Gastrocnemius medialis (tissue), 4 donors: ENCODE measurements around the gene ADAMTS2.

Experiments
- POLR2A ChIP-seq, 2 donors: fragments of 450-650 bp; IDR thresholded peaks; one replicate each; pipeline ENCODE4 v1.6.1; 2017; ENCODE audit warnings: antibody characterized with exemption in 2 of 2, mild to moderate bottlenecking in 2 of 2, moderate library complexity in 2 of 2
- TF ChIP-seq, protein P1 (sequence below), 5 experiments: fragments of 450-650 bp in 3 of 5; fragments of 200-600 bp in 2 of 5; sonication (generic) in 2 of 5; IDR thresholded peaks in 4 of 5; conservative IDR thresholded peaks in 1 of 5; 1 replicate in 4 of 5; 2 replicates in 1 of 5; pipeline ENCODE4 v1.5.1; 2016 to 2019; ENCODE audit warnings: antibody characterized with exemption in 5 of 5, mild to moderate bottlenecking in 3 of 5, moderate library complexity in 3 of 5

DNA sequence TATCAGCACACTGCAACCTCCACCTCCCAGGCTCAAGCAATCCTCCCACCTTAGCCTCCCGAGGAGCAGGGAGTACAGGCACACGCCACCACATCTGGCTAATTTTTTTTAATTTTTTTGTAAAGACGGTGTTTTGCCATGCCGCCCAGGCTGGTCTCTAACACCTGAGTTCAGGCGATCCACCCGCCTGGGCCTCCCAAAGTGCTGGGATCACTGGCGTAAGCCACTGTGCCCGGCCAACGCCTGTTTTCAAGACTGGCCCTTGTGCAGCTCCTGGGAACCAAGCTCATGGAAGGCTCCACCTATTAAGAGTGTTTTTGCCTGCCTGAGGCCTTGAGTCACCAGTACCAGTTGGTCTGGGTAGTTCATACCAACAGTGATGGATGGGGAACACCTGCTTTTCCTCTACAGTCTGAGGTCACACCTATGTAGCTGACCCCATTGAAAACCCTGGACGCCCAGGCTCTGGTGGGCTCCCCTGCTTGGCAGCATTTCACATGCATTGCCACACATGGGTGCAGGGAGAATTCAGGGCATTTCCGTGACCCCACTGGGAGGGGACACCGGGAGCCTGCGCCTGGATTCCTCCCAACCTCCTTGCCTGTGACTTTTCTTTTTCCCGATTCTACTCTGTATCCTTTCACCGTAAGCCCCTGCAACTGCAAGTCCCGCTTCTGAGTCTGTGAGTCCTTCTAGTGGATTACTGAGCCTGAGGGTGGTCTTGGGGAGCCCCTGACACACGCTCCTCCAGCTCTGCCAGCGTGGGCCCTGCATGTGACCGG is 221.6 kb downstream of the ADAMTS2 start:
- TF ChIP-seq, protein P1, sequence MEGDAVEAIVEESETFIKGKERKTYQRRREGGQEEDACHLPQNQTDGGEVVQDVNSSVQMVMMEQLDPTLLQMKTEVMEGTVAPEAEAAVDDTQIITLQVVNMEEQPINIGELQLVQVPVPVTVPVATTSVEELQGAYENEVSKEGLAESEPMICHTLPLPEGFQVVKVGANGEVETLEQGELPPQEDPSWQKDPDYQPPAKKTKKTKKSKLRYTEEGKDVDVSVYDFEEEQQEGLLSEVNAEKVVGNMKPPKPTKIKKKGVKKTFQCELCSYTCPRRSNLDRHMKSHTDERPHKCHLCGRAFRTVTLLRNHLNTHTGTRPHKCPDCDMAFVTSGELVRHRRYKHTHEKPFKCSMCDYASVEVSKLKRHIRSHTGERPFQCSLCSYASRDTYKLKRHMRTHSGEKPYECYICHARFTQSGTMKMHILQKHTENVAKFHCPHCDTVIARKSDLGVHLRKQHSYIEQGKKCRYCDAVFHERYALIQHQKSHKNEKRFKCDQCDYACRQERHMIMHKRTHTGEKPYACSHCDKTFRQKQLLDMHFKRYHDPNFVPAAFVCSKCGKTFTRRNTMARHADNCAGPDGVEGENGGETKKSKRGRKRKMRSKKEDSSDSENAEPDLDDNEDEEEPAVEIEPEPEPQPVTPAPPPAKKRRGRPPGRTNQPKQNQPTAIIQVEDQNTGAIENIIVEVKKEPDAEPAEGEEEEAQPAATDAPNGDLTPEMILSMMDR (IDR thresholded peaks at IDR 0.05 in 4 of 5, conservative IDR thresholded peaks at IDR 0.05 in 1 of 5): no peak
- TF ChIP-seq POLR2A (IDR thresholded peaks at IDR 0.05): no peak
